ENCODE measurements around the gene CACNA1D. TPM values are rescaled to one million over a fixed set of nuclear protein-coding genes. Genes with fewer than 3 reads are reported as not detected.

Gene CACNA1D
- total RNA-seq, 4 donors from 2014 or later, result 74.6 to 194 (median 105) TPM

- H3K4me3 ChIP-seq, result no peak overlapping the region
- TF ChIP-seq, protein P1, sequence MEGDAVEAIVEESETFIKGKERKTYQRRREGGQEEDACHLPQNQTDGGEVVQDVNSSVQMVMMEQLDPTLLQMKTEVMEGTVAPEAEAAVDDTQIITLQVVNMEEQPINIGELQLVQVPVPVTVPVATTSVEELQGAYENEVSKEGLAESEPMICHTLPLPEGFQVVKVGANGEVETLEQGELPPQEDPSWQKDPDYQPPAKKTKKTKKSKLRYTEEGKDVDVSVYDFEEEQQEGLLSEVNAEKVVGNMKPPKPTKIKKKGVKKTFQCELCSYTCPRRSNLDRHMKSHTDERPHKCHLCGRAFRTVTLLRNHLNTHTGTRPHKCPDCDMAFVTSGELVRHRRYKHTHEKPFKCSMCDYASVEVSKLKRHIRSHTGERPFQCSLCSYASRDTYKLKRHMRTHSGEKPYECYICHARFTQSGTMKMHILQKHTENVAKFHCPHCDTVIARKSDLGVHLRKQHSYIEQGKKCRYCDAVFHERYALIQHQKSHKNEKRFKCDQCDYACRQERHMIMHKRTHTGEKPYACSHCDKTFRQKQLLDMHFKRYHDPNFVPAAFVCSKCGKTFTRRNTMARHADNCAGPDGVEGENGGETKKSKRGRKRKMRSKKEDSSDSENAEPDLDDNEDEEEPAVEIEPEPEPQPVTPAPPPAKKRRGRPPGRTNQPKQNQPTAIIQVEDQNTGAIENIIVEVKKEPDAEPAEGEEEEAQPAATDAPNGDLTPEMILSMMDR (IDR thresholded peaks at IDR 0.05), result no peak
- H3K36me3 ChIP-seq, result no peaks in the 10 kb centered on the region
- H3K27ac ChIP-seq, result no peak overlapping the region
- no peak for DNase-seq
- no peaks in the 10 kb centered on the region for H3K4me1 ChIP-seq
- no peaks in the 10 kb centered on the region for H3K9me3 ChIP-seq
- H3K27me3 ChIP-seq, result no peaks in the 10 kb centered on the region
Measured at GRCh38 chr3:53780171-53780570, 285.8 kb downstream of the CACNA1D start.

DNA sequence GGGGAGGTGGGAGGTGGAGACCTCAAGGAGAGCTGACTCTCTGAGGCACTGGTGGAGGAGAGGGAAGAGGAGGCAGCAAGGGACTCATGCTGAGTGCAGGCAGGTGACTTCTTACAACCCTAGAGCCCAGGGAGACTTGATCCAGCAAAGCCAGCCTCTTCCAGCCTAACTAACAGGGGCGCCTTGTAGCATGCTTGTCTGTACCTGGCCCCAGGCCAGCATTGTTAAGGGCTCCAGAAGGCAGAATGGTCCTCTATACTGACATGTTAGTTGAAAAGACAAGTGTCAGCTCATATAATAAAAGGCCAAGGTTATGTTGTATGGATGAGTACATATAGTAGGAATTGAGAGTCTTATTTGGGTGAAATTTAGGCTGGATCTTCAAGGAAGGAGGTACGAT is 286.4 kb downstream of the CACNA1D start:
- Histone ChIP-seq H3K27me3 (no peaks in the 10 kb centered on the region), H3K4me3 (no peak overlapping the region), H3K9me3 (no peaks in the 10 kb centered on the region), H3K36me3 (no peaks in the 10 kb centered on the region), H3K27ac (no peak overlapping the region), H3K4me1 (no peaks in the 10 kb centered on the region)
- no peak for DNase-seq
- TF ChIP-seq POLR2A (IDR thresholded peaks at IDR 0.05), result no peak
- TF ChIP-seq, protein P1 (IDR thresholded peaks at IDR 0.05), result no peak

GRCh38 chr3:53787016-53787415 is 292.6 kb downstream of the CACNA1D start:
- Histone ChIP-seq H3K36me3 (no peaks in the 10 kb centered on the region), H3K27ac (no peak overlapping the region), H3K4me1 (no peaks in the 10 kb centered on the region), H3K27me3 (no peaks in the 10 kb centered on the region), H3K9me3 (no peaks in the 10 kb centered on the region), H3K4me3 (no peak overlapping the region)
- no peak for TF ChIP-seq POLR2A (IDR thresholded peaks at IDR 0.05)
- TF ChIP-seq, protein P1 (IDR thresholded peaks at IDR 0.05), result no peak
- DNase-seq, result no peak

DNA sequence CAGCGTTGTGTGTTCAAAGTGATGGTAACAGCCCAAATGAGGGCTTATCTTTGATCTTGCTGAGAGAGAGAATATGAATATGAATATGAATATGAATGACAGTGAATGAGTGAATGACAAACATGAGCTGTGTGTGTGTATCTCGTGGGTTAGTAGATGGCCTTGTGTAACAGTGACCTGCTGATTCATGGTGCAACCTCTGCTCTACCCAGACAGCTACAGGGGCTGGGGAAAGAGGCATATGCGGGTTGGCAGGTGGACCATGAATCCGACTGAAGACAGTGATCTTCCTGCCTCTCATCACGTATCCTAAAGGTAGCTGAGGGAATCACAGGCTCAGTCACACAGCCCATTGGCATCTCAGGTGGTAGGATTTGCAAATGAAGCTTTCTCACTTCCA is 293.6 kb downstream of the CACNA1D start:
- no peaks in the 10 kb centered on the region for H3K9me3 ChIP-seq
- TF ChIP-seq POLR2A (IDR thresholded peaks at IDR 0.05), result no peak
- TF ChIP-seq, protein P1 (IDR thresholded peaks at IDR 0.05), result no peak
- no peak for DNase-seq
- H3K4me3 ChIP-seq, result no peak overlapping the region
- no peaks in the 10 kb centered on the region for H3K36me3 ChIP-seq
- H3K27ac ChIP-seq, result no peak overlapping the region
- no peaks in the 10 kb centered on the region for H3K27me3 ChIP-seq
- H3K4me1 ChIP-seq, result no peaks in the 10 kb centered on the region

DNA sequence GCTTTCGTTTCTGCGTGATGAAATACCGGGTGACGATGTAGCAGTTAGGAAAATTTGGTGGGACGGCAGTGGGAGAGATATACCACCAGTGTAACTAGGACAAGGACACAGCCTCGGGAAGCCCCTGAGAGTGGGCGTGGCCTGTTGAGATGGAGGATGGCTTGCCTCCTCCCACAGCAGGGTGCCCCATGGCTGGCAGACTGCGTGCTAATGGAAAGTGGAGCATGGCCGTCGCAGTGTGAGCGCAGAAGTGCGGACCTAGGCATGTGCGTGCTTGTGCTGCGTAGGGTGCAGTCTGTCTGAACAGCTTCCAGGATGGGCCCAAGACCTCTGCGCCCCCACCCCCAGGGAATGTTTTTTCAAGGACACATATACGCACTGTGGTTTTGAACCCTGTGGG is 295.0 kb downstream of the CACNA1D start:
- no peak overlapping the region for H3K4me3 ChIP-seq
- no peaks in the 10 kb centered on the region for H3K9me3 ChIP-seq
- DNase-seq, result no peak
- H3K27ac ChIP-seq, result no peak overlapping the region
- TF ChIP-seq, protein P1 (IDR thresholded peaks at IDR 0.05), result no peak
- TF ChIP-seq POLR2A (IDR thresholded peaks at IDR 0.05), result no peak
- no peaks in the 10 kb centered on the region for H3K4me1 ChIP-seq
- no peaks in the 10 kb centered on the region for H3K27me3 ChIP-seq
- H3K36me3 ChIP-seq, result no peaks in the 10 kb centered on the region

DNA sequence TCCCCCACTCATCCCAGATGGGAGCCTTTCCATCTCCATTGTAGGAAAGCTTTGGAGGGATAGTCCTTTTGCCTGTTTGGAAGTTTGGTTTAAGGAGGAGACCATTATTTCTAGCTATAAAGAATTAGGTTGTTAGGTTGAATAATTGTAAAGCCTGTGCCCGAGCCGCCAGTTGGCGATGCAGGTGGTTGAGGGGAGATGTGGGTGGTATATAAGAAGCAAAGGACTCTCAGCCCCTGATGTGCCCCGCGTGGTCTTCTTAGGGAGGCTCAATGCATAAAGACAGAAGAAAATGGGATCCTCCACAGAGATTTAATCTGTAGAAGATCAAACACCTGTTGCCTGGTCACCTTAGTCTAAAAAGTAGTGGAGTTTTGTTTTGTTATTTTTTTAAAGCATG is 296.1 kb downstream of the CACNA1D start:
- no peak for TF ChIP-seq POLR2A (IDR thresholded peaks at IDR 0.05)
- TF ChIP-seq, protein P1 (IDR thresholded peaks at IDR 0.05), result no peak
- DNase-seq, result no peak
- H3K4me1 ChIP-seq, result no peaks in the 10 kb centered on the region
- H3K27me3 ChIP-seq, result no peaks in the 10 kb centered on the region
- no peak overlapping the region for H3K27ac ChIP-seq
- H3K4me3 ChIP-seq, result no peak overlapping the region
- H3K36me3 ChIP-seq, result no peaks in the 10 kb centered on the region
- no peaks in the 10 kb centered on the region for H3K9me3 ChIP-seq
